Suppressor macrophage (primary cell): ENCODE data around the gene RSPH6A.
"Not testable (repeated sequence)": the region's sequence is repeated elsewhere in the genome, so short reads cannot be mapped to it uniquely, and the experiment has no call there.

Source experiments
- DNase-seq, 4 experiments: peaks; one replicate each; pipeline ENCODE4 v3.0.0-alpha.2; 2020 to 2022

Gene RSPH6A

GRCh38 chr19:45764475-45764874 is 50.6 kb downstream of the RSPH6A start:
- no peak for DNase-seq

GRCh38 chr19:45763691-45764294 is 51.3 kb downstream of the RSPH6A start:
- DNase-seq, result no peak

- DNase-seq, result no peak
Observed at GRCh38 chr19:45762870-45763631, 52.1 kb downstream of the RSPH6A start.

- DNase-seq, result no peak
Observed at GRCh38 chr19:45761714-45762113, 53.4 kb downstream of the RSPH6A start.

GRCh38 chr19:45758921-45759320 is 56.2 kb downstream of the RSPH6A start:
- DNase-seq, result no peak

GRCh38 chr19:45757695-45758094 is 57.4 kb downstream of the RSPH6A start:
- DNase-seq, result no peak

GRCh38 chr19:45754323-45754722 is 60.8 kb downstream of the RSPH6A start:
- no peak for DNase-seq

- DNase-seq, result no peak
Observed at GRCh38 chr19:45753548-45753947, 61.6 kb downstream of the RSPH6A start.

GRCh38 chr19:45752639-45753038 is 62.5 kb downstream of the RSPH6A start:
- DNase-seq, result peak in 2 of 4 experiments; percentile 24 to 36

- DNase-seq, result not testable (repeated sequence)
Observed at GRCh38 chr19:45751483-45751882, 63.6 kb downstream of the RSPH6A start.

GRCh38 chr19:45747513-45747912 is 67.6 kb downstream of the RSPH6A start:
- DNase-seq, result no peak

- DNase-seq, result no peak
Observed at GRCh38 chr19:45746866-45747265, 68.2 kb downstream of the RSPH6A start.
